HG03342 (cell line): Measurements from ENCODE around the gene FOXP2.
"Not testable (repeated sequence)": the region's sequence is repeated elsewhere in the genome, so short reads cannot be mapped to it uniquely, and the experiment has no call there.

ENCODE experiments used
- ATAC-seq: cut with Tn5 transposase; IDR thresholded peaks from one replicate; pipeline ENCODE4 v1.9.1; 2021; ENCODE audit warnings: mild to moderate bottlenecking, moderate library complexity; ENCODE audit not compliant: unreplicated experiment

FOXP2 gene

DNA sequence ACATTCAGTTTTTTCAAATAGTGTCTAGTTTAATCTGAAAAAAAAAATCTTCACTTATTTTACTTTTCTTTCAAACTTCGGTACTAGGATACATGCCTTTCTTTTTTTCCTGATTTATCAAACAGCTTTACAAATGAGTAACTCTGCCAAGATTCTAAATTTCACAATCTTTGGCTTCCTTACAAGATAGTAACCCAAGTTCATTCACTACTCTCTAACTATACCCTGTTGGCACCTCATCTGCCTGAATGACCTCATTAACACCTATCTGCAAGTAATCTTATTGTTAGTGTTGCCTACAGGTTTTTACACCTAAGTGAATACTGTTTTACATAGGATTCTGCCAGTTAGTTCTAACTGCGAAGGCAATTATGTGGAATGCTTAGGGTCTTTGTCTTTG is 159.8 kb downstream of the FOXP2 start:
- ATAC-seq, result no peak

GRCh38 chr7:114575098-114575497 is 160.5 kb downstream of the FOXP2 start:
- ATAC-seq, result no peak

- not testable (repeated sequence) for ATAC-seq
Observed at GRCh38 chr7:114580963-114581362, 166.3 kb downstream of the FOXP2 start.

DNA sequence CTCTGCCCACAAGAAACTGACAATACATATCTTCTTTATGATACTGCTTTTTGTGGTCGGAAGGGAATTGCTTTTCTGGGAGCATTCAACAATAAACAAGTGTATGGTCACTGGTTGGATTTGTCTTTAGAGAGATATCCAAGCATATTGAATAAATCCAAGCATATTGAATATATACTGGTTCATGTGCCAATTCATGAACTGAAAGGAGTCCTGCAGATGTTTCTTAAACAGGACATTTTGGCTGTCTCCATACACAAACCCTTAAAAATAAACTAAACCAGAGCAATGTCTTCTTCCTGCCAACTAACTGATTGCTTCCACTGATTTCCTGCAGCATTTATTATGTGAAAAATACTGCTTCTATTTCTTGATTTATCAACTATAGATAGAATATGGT is 173.9 kb downstream of the FOXP2 start:
- ATAC-seq, result no peak

DNA sequence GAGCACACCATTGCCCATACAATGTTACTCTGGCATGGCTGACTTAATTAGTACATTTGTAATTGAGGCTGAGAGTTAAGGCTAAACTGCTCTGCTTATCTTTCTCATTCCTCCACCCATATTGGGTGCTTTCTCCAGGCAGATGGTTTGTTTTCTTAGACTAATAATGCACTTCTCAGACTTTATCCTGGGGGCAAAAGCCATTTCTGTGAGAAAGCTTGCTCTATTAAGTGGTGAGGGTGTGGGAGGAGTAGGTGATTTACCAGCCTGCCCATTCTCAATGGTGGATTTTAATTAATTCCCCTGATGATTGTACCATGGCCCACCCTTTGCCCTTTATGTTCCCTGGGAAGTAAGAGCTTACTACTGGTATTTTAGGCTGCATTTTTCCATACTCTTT is 174.8 kb downstream of the FOXP2 start:
- ATAC-seq, result no peak

- ATAC-seq, result no peak
Observed at GRCh38 chr7:114590298-114590697, 175.7 kb downstream of the FOXP2 start.

- no peak for ATAC-seq
Observed at GRCh38 chr7:114598946-114599345, 184.3 kb downstream of the FOXP2 start.

GRCh38 chr7:114606100-114606499 is 191.5 kb downstream of the FOXP2 start:
- no peak for ATAC-seq

- not testable (repeated sequence) for ATAC-seq
Observed at GRCh38 chr7:114608822-114609221, 194.2 kb downstream of the FOXP2 start.

GRCh38 chr7:114620208-114620607 is 205.6 kb downstream of the FOXP2 start:
- no peak for ATAC-seq

DNA sequence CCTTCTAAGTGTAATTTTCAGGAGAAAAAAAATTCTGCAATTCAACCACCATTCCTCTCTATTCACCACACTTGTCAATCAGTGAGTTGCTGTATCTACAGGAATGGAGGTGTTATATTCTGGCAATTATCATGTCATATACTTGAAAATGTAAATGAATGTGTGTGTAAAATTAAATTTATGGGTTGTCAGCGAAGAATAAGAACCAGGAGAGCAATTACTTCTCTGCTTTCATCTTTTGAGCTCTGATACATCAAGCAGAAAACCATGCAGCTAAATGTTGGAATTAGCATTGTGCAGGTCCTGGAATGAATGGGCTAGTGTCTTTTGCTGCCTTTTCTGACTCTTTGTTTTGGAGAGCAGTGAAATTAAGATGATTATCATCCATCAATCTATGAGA is 207.6 kb downstream of the FOXP2 start:
- ATAC-seq, result no peak

GRCh38 chr7:114623146-114623545 is 208.5 kb downstream of the FOXP2 start:
- ATAC-seq, result no peak

DNA sequence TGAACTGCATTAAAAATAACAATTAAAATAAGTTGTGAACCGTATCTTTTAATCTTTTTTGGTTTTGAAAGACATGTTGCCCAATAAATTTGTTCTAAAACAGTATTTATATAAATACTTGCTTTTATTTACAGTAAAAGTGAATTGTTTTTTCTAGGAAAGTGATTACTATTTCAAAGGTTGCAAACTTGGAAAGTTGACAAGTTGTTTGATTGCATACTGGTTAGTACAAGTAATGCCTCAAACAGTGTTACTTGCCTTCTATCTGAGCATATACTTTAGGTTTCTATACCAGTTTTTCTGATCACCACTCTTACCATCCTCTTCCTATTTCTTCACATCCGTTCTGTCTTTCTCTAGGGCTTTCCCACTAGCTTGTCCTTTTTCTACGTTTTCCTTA is 212.6 kb downstream of the FOXP2 start:
- no peak for ATAC-seq

DNA sequence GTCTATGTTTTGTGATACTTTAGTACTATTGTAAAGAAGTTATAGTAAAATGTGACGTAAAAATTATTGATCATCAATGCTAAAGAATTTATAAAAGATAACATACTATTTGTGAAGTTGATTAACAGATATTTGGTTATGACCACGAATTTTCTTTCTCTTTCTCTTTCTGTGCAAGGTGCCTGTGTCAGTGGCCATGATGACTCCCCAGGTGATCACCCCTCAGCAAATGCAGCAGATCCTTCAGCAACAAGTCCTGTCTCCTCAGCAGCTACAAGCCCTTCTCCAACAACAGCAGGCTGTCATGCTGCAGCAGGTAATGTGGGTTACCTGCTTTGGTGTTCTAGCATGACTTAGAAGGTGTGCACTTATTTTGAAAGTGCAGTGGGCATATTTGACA is 213.7 kb downstream of the FOXP2 start:
- no peak for ATAC-seq

DNA sequence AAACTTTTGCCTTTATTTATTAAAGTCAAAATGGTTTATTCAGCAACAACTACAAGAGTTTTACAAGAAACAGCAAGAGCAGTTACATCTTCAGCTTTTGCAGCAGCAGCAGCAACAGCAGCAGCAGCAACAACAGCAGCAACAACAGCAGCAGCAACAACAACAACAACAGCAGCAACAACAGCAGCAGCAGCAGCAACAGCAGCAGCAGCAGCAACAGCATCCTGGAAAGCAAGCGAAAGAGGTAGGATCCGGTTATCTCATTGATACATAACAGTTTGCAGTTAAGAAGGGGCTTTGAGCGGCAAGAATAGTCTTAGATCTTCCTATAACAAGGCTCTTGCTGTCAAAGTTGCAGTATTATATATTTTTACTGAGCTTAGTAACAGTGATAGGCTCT is 215.1 kb downstream of the FOXP2 start:
- ATAC-seq, result no peak

DNA sequence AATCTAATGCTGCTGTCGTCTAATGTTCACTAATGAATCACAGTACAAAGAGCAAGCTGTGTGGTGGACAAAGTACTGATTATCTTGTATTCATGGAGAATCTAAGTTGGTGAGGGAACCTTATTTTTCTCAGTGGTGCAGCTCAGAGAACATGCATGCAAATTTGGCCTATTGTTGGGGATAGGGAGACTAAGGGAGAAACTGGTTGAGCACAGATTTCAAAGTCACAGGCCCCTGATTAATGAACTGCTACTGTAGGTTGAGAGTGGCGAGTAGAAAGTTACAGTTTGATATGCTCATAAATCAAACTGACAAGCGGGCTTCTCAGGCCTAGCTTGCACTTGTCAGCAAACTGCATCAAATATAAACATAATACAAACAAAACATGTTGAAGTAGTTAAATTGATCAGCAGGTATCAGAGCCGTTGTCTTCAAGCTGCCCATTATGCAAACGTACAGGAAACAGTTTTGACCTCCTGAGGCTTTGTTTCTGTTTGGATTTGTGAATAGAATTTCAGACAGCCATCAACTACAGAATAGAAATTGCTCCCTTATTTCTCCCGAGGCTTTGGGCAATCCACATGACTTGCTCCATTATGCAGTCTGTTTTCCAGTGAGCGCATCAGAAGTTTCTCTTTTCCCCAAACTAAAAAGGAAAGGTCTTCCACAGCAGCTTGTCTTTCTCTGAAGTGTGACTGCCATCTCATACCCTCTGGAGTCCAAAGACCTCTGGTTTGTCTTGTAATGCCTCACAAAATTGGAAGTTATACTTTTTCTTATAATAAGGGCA is 215.8 kb downstream of the FOXP2 start:
- ATAC-seq, result no peak

DNA sequence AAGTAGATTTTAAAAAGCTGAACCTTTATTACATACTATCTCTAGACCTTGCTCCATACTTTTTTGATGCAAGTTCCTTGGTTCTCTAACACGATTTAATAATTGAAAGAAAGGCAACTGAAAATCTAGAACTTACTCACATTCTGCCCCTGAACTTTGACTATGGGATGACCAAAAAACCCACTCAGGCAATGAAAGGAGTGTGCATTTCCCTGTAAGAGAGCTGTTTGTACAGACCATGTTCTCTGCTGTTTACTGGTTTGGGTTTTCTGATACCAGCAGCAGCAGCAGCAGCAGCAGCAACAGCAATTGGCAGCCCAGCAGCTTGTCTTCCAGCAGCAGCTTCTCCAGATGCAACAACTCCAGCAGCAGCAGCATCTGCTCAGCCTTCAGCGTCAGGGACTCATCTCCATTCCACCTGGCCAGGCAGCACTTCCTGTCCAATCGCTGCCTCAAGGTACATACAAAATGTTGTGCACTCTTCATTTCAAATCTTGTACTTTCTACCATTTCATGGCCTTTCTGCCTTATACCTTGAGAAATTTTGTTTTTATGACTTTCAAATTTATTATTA is 216.7 kb downstream of the FOXP2 start:
- no peak for ATAC-seq

GRCh38 chr7:114639451-114639850 is 224.8 kb downstream of the FOXP2 start:
- no peak for ATAC-seq

- ATAC-seq, result no peak
Observed at GRCh38 chr7:114644455-114644854, 229.8 kb downstream of the FOXP2 start.

DNA sequence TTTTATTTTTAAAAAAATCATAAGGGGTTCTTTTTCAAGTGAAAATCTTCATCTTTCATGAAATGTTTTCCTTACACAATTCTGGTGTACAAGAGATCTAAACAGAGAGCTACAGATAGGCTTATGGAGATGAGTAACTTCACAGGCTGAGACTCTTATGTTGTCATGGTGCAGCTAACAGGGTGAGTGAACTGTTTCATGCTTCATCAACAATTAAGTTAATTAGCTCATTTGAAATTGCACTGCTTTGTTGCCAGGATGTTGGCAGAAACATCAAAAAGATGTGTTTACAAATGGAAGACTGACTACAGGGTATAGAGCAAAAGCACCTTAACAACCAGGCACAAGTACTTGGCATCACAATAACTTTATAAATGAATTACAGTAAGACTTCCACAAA is 230.8 kb downstream of the FOXP2 start:
- no peak for ATAC-seq

DNA sequence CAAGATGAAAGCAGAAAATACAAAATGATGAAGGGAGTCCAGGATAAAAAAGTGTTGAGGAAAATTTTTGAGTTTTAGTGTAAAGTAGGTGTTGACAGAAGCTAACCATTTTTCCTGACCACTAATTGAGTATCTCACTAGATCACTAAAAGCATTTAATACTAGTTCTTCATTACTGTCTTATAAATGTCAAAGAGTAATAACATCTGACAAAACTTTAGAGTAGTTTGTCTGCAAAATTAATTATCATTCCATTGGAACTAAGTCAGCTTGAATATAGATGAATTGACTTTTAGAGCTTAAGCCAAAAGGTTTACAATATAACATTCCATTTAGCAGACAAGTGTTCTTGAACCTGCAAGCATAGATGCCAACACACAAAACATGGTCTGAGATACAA is 232.9 kb downstream of the FOXP2 start:
- ATAC-seq, result no peak

- no peak for ATAC-seq
Observed at GRCh38 chr7:114648117-114648516, 233.5 kb downstream of the FOXP2 start.

DNA sequence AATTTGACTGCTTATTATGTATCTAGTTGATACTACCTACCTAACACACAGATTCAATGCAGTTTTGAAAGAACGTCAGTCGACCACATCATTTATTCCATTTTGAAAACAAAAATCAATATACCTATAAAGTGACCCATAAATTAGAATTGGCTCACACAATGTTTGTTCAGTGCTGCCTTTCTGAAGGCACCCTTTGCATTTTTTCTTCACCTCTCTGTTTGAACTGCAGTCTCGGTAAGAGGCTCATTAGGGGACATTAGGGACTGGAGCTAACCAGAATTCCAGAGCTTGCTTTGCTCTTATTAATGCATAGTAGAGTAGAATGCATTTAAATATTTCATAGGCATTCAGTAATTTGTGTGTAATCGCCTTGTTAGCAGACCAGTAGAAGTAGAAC is 234.1 kb downstream of the FOXP2 start:
- no peak for ATAC-seq
